Suppressor macrophage treated with lipopolysaccharide for 4 hours (primary cell): ENCODE data around the gene UAP1L1.
"Not testable (repeated sequence)": the region's sequence is repeated elsewhere in the genome, so short reads cannot be mapped to it uniquely, and the experiment has no call there.

Experiments used
- DNase-seq: peaks from one replicate; pipeline ENCODE4 v3.0.0-alpha.2; 2020

UAP1L1 gene

GRCh38 chr9:137116728-137117127 lies 39.4 kb downstream of the UAP1L1 start:
- DNase-seq, result no peak

DNA sequence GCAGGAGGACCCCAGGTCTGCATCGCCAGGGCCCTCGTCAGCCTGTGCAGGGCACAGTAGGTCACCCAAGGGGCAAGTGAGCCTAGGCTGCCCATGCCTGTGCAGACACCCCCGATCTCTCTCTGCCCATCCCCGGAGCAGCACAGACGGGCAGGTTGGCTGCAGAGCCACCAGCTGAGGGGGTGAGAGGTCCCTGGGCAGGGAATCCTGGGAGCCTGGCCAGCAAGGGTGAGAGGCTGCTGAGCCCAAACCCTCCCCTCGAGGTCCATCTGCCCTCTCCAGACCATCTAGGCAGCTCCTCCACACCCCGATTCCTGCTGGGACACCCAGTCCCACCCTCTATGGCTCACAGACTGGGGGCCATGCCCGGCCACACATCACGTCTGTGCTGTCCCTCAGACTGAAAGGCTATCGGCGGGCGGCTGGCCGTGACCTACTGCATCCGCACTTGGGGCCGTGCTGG lies 40.0 kb downstream of the UAP1L1 start:
- DNase-seq, result no peak

DNA sequence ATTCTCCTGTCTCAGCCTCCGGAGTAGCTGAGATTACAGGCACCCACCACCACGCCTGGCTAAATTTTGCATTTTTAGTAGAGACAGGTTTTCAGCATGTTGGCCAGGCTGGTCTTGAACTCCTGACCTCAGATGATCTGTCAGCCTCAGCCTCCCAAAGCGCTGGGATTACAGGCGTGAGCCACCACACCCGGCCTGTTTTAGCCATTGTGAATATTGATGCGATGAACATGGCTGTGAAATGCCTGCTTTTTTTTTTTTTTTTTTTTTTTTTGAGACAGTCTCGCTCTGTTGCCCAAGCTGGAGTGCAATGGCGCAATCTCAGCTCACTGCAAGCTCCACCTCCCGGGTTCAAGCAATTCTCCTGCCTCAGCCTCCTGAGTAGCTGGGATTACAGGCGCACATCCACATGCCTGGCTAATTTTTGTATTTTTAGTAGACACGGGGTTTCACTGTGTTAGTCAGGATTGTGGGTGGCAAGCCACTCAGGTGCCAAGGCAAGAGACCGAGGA lies 40.8 kb downstream of the UAP1L1 start:
- DNase-seq, result not testable (repeated sequence)

GRCh38 chr9:137121927-137122795 lies 44.8 kb downstream of the UAP1L1 start:
- not testable (repeated sequence) for DNase-seq

DNA sequence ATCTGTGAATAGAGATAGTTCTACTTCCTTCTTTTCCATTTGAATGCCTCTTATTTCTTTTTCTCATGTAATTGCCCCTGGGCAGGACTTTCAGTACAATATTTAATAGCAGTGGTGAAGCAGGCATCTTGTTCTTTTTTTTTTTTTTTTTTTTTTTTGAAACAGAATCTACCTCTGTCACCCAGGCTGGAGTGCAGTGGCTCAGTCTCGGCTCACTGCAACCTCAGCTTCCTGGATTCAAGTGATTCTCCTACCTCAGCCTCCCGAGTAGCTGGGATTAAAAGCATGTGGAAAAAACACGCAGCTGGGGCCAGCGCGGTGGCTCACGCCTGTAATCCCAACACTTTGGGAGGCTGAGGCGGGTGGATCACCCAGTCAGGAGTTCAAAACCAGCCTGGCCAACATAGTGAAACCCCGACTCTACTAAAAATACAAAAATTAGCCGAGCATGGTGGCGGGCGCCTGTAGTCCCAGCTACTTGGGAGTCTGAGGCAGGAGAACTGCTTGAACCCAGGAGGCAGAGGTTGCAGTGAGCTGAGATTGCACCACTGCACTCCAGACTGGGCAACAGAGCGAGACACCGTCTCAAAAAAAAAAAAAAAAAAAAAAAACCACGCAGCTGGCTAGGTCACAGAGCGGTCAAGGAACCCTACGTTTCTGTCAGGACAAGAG lies 45.6 kb downstream of the UAP1L1 start:
- DNase-seq, result not testable (repeated sequence)

- no peak for DNase-seq
Measured at GRCh38 chr9:137123468-137123837, 46.1 kb downstream of the UAP1L1 start.

DNA sequence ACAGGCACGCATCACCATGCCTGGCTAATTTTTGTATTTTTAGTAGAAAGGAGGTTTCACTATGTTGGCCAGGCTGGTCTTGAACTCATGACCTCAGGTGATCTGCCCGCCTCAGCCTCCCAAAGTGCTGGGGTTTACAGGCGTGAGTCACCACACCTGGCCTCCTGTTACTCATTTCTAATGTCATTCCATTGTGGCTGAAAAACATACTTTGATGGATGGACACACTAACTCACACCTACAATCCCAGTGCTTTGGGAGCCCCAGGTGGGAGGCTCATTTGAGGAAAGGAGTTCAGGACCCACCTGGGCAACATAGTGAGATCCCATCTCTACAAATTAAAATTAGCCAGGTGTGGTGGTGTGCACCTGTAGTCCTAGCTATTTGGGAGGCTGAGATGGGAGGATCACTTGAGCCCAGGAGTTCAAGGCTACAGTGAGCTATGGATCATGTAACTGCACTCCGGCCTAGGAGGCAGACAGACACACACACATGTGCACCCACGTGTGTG lies 46.7 kb downstream of the UAP1L1 start:
- DNase-seq, result not testable (repeated sequence)

DNA sequence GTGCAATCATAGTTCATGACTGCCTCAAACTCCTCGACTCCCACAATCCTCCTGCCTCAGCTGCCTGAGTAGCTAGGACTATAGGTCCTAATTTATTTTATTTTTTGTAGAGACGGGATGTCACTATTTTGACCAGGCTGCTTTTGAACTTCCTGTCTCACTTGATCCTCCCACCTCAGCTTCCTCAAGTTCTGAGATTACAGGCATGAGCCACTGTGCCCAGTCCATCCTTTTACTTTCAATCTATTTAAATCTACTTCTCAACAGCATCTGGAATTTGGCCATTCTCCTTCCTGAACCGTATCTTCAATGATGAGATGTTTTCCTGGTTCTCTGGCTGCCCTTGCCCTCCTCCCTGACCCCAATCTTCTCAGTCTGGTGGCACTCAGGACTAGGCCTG lies 49.5 kb downstream of the UAP1L1 start:
- DNase-seq, result peak; percentile 39

- DNase-seq, result peak; percentile 76
Measured at GRCh38 chr9:137127301-137128157, 50.2 kb downstream of the UAP1L1 start.

DNA sequence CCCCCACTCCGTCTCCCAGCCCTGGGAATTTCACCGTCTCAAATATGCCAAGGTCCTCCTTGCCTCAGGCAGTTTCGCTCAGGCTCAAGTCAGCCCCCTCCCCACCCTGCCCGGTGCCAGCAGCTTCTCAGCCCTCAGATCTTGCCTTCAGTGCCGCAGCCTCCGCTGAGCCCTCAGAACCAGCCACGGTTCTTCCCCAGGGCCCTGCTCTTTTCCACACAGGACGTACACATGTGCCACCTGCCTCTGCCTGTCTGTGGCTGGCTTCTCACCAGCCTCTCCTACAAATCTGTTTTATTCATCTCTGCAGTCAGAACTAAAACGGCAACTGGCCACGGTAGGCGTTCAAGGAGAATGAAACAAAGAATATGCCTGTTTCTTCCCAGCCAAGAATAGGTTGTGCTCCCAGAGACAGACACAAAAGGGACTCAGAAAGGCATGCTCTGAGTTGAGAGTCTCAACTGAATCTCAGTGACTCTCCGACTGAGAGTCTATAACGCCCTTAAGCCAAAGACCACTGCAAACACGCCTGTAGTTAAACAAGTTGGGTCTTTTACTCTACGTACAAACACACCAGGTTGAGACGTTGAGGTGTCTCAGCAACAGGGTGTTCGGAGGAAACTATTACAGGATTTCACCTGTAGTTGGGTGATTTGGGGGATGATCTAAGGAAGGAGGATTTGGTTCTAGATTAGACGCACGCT lies 51.0 kb downstream of the UAP1L1 start:
- DNase-seq, result no peak

GRCh38 chr9:137128862-137129455 lies 51.6 kb downstream of the UAP1L1 start:
- DNase-seq, result peak; percentile 5

DNA sequence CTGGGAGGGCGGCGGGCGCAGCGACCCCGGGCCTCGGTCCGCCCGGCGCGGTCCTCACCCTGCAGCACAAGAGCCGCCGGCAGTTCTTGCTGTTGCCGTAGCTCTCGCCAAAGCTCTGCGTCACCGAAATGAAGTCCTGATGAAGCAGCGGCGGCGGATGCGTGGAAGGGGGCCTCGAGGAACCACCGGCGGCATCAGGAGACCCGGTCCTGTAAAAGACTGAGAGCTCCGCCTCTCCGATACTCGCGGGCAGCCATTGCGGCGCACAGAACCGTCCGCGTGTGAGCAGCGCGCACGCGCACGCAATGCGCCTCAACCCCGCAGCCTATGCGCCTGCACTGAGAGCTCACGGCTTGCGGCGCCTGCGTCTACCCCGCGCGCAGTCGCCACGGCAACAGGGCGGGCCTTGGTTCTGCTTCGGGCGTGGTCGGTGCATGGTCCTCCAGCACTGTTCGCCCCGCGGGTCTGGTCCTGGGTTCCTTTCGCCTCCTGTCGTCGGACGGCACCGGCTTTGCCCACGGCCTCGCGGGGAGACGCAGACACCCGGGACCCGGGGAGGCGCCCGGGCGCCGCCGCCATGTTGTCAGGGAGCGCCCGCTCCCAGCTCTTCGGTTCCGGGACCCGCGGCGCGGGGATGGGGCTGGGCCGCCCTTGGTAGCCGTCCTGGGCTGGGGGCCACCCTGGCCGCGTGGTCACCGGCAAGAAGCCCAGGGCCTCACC lies 52.3 kb downstream of the UAP1L1 start:
- DNase-seq, result peak; percentile 95

- DNase-seq, result peak; percentile 14
Measured at GRCh38 chr9:137130176-137130755, 52.9 kb downstream of the UAP1L1 start.
